Measurements from ENCODE around the gene MKX.

DNA sequence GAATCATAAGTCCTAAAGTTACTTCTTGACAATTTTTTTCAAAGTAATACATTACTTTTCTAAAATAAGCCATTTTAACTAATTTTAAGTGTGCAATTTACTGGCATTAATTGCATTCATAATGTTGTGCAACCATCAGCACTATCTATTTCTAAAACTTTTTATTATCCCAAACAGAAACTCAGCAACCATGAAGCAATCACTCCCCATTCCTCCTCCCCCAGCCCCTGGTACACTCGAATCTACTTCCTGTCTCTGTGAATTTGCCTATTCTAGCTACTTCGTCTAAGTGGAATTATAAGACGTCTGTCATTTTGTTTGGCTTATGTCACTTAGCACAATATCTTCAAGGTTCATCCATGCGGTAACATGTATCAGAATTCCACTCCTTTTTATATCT, 84.9 kb downstream of the MKX start:
- no peak for TF ChIP-seq ZNF274 (IDR thresholded peaks at IDR 0.05; ENCODE audit: low read depth, low read length)
- TF ChIP-seq YY1 (IDR thresholded peaks at IDR 0.05; ENCODE audit: insufficient read depth, insufficient read length): no peak
- TF ChIP-seq SUZ12 (IDR thresholded peaks at IDR 0.05; ENCODE audit: extremely low read depth, insufficient read depth, insufficient read length): no peak

All from NT2/D1 (cell line).